ENCODE data around the gene SF3A1. TPM values are rescaled to one million over a fixed set of nuclear protein-coding genes. Genes with fewer than 3 reads are reported as not detected.

SF3A1 gene
- total RNA-seq, 4 donors from 2014 or later: 19.5 to 185 (median 40.2) TPM

DNA sequence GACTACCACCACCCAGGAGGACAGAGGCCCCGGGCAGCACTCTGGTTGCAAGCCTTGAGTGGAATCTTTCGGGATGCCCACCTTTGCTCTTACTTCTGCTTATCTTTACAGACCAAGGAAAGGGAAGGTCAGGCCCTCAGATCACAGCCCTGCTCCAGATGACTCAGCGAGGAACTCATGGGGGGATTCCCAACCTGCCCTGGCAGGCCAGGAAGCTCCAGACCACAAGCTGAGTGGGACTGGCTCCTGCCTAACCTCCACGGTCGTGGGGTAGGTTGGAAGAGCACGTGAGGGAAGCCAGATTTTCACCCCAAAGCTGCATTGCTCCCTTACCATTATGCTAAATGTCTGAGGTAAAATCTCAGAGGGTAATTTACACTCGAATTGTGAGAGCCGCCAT is 41.8 kb downstream of the SF3A1 start:
- H3K9me3 ChIP-seq: no peaks in the 10 kb centered on the region
- H3K27ac ChIP-seq: peak overlapping the region; percentile 15 to 25
- no peak overlapping the region for H3K4me3 ChIP-seq
- intact Hi-C loops (cut with DNase I; ENCODE audit: low total_unique reads): no loop called here
- no peaks in the 10 kb centered on the region for H3K36me3 ChIP-seq
- no peaks in the 10 kb centered on the region for H3K27me3 ChIP-seq
- no peak for DNase-seq
- no peak for TF ChIP-seq POLR2A (IDR thresholded peaks at IDR 0.05)
- TF ChIP-seq, protein P1, sequence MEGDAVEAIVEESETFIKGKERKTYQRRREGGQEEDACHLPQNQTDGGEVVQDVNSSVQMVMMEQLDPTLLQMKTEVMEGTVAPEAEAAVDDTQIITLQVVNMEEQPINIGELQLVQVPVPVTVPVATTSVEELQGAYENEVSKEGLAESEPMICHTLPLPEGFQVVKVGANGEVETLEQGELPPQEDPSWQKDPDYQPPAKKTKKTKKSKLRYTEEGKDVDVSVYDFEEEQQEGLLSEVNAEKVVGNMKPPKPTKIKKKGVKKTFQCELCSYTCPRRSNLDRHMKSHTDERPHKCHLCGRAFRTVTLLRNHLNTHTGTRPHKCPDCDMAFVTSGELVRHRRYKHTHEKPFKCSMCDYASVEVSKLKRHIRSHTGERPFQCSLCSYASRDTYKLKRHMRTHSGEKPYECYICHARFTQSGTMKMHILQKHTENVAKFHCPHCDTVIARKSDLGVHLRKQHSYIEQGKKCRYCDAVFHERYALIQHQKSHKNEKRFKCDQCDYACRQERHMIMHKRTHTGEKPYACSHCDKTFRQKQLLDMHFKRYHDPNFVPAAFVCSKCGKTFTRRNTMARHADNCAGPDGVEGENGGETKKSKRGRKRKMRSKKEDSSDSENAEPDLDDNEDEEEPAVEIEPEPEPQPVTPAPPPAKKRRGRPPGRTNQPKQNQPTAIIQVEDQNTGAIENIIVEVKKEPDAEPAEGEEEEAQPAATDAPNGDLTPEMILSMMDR (IDR thresholded peaks at IDR 0.05): no peak
- peaks cover 0 to 21% of the 10 kb centered on the region in 2 donors for H3K4me1 ChIP-seq

GRCh38 chr22:30313527-30314363 is 42.9 kb downstream of the SF3A1 start:
- TF ChIP-seq POLR2A (IDR thresholded peaks at IDR 0.05): no peak
- TF ChIP-seq, protein P1 (IDR thresholded peaks at IDR 0.05): no peak
- Histone ChIP-seq H3K9me3 (no peaks in the 10 kb centered on the region), H3K4me1 (peaks cover 0 to 28% of the 10 kb centered on the region in 2 donors), H3K27me3 (no peaks in the 10 kb centered on the region), H3K27ac (peak overlapping the region in 1 of 2 donors; percentile 25), H3K36me3 (no peaks in the 10 kb centered on the region), H3K4me3 (no peak overlapping the region)
- no peak for DNase-seq
- intact Hi-C loops (cut with DNase I; ENCODE audit: low total_unique reads): no loop called here

- H3K27ac ChIP-seq: peak overlapping the region; percentile 85 to 86
- no peak for DNase-seq
- no peak for TF ChIP-seq POLR2A (IDR thresholded peaks at IDR 0.05)
- TF ChIP-seq, protein P1 (IDR thresholded peaks at IDR 0.05): no peak
- H3K4me1 ChIP-seq: peaks cover 0 to 33% of the 10 kb centered on the region in 2 donors
- no peak overlapping the region for H3K4me3 ChIP-seq
- H3K36me3 ChIP-seq: no peaks in the 10 kb centered on the region
- H3K9me3 ChIP-seq: no peaks in the 10 kb centered on the region
- intact Hi-C loops (cut with DNase I; ENCODE audit: low total_unique reads): no loop called here
- H3K27me3 ChIP-seq: no peaks in the 10 kb centered on the region
Measured at GRCh38 chr22:30312053-30312452, 44.6 kb downstream of the SF3A1 start.

GRCh38 chr22:30310881-30311771 is 45.6 kb downstream of the SF3A1 start:
- intact Hi-C loops (cut with DNase I; ENCODE audit: low total_unique reads): no loop called here
- H3K27ac ChIP-seq: peak overlapping the region; percentile 85 to 86
- TF ChIP-seq POLR2A (IDR thresholded peaks at IDR 0.05): peak in 1 of 2 donors; percentile 35
- TF ChIP-seq, protein P1 (IDR thresholded peaks at IDR 0.05): no peak
- H3K36me3 ChIP-seq: no peaks in the 10 kb centered on the region
- peak; percentile 67 to 86 for DNase-seq
- H3K4me1 ChIP-seq: peaks cover 0 to 35% of the 10 kb centered on the region in 2 donors
- no peaks in the 10 kb centered on the region for H3K27me3 ChIP-seq
- no peaks in the 10 kb centered on the region for H3K9me3 ChIP-seq
- H3K4me3 ChIP-seq: peak overlapping the region in 1 of 2 donors; percentile 1

Data from uterus (tissue), 4 donors.